Thoracic aorta (tissue), 2 donors: ENCODE data around the gene SGO2. TPM values are rescaled to one million over a fixed set of nuclear protein-coding genes. Genes with fewer than 3 reads are reported as not detected.

ENCODE experiments used
- ATAC-seq: fragments of 150-250 bp; one replicate; pipeline ENCODE4 v1.8.0; 2017; ENCODE audit warnings: low read depth; ENCODE audit not compliant: insufficient number of reproducible peaks, low FRiP score
- DNase-seq: peaks from one replicate; pipeline ENCODE4 v3.0.0-alpha.2; 2020; ENCODE audit warnings: low spot score
- H3K27ac ChIP-seq, 2 donors: fragments of 200-600 bp; sonication (generic); 1 replicate in 1 of 2; 2 replicates in 1 of 2; pipeline ENCODE4 v1.5.1; 2016; ENCODE audit warnings: mild to moderate bottlenecking in 2 of 2, moderate library complexity in 2 of 2
- H3K27me3 ChIP-seq: fragments of 200-600 bp; sonication (generic); replicated peaks from 2 replicates; pipeline ENCODE4 v1.6.0; 2016; ENCODE audit warnings: mild to moderate bottlenecking; ENCODE audit not compliant: insufficient read depth
- H3K36me3 ChIP-seq: fragments of 200-600 bp; sonication (generic); one replicate; pipeline ENCODE4 v1.5.1; 2016
- H3K4me1 ChIP-seq, 2 donors: fragments of 200-600 bp; sonication (generic); 1 replicate in 1 of 2; 2 replicates in 1 of 2; pipeline versions ENCODE4 v1.5.1 to v1.6.0; 2016; ENCODE audit warnings: low read depth in 2 of 2, mild to moderate bottlenecking in 1 of 2; ENCODE audit not compliant: control insufficient read depth in 1 of 2
- H3K4me3 ChIP-seq: fragments of 200-600 bp; sonication (generic); 2 replicates; pipeline ENCODE4 v1.5.1; 2016; ENCODE audit warnings: mild to moderate bottlenecking
- H3K9me3 ChIP-seq: fragments of 200-600 bp; sonication (generic); 2 replicates; pipeline ENCODE4 v1.5.1; 2016
- total RNA-seq, 2 donors: library from RNA; depleted of rRNA; stranded (reverse); fragments of >200 nt; gene quantifications; one replicate each; pipeline versions ENCODE4 v1.1.0 to v1.2.3, GENCODE V29; 2016
- TF ChIP-seq, protein P1 (sequence below): fragments of 200-600 bp; sonication (generic); IDR thresholded peaks from one replicate; pipeline ENCODE4 v1.5.1; 2019; ENCODE audit warnings: antibody characterized with exemption

The SGO2 gene
- total RNA-seq, 2 donors from 2014 or later = 0.54 to 2.6 TPM

GRCh38 chr2:200506679-200507078 is 19.3 kb upstream of the SGO2 start:
- Histone ChIP-seq H3K36me3 (no peaks in the 10 kb centered on the region), H3K27ac (no peak overlapping the region), H3K9me3 (no peaks in the 10 kb centered on the region), H3K27me3 (no peaks in the 10 kb centered on the region), H3K4me3 (no peak overlapping the region), H3K4me1 (peaks cover 4 to 16% of the 10 kb centered on the region in 2 donors)
- DNase-seq (no peak), ATAC-seq (no peak)
- TF ChIP-seq, protein P1, sequence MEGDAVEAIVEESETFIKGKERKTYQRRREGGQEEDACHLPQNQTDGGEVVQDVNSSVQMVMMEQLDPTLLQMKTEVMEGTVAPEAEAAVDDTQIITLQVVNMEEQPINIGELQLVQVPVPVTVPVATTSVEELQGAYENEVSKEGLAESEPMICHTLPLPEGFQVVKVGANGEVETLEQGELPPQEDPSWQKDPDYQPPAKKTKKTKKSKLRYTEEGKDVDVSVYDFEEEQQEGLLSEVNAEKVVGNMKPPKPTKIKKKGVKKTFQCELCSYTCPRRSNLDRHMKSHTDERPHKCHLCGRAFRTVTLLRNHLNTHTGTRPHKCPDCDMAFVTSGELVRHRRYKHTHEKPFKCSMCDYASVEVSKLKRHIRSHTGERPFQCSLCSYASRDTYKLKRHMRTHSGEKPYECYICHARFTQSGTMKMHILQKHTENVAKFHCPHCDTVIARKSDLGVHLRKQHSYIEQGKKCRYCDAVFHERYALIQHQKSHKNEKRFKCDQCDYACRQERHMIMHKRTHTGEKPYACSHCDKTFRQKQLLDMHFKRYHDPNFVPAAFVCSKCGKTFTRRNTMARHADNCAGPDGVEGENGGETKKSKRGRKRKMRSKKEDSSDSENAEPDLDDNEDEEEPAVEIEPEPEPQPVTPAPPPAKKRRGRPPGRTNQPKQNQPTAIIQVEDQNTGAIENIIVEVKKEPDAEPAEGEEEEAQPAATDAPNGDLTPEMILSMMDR = no peak

DNA sequence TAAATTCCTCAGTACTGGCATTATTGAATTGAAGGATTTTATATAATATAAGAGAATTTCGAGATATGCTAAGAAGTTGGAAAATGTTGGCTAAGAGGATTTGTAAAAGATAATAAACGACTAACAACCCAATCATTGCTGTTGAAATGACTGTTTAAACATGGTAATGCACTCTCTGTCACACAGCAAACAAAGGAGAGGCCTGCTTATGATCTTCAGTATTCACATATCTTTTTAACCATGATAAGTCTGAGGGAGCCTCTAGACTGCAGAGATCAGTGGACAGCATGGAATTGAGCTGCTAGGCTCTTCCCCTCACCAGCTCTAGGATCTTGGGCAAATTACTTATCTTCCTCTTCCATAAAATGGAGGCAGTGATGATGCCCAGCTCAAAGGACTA is 18.8 kb upstream of the SGO2 start:
- no peak overlapping the region for H3K4me3 ChIP-seq
- H3K9me3 ChIP-seq = no peaks in the 10 kb centered on the region
- H3K4me1 ChIP-seq = peaks cover 4 to 16% of the 10 kb centered on the region in 2 donors
- no peaks in the 10 kb centered on the region for H3K36me3 ChIP-seq
- TF ChIP-seq, protein P1 = no peak
- no peak overlapping the region for H3K27ac ChIP-seq
- DNase-seq (no peak), ATAC-seq (no peak)
- no peaks in the 10 kb centered on the region for H3K27me3 ChIP-seq

DNA sequence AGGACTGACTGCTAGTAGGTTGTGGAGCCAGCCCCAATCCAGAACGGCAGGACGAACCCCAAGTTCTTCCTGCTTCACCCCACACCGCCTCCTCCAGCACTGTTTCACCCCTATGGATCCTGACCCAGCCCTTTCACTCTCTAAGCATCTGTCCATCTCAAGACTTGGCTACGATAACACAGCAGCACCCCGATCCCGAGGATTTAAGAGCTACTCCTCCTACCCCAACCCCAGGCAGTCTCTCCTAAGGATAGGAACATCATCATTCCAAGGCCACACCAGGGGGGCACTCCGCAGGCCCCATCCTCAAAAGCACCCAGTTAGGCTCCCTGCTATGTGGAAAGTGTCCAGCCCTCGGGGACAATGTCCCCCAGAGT is 16.8 kb upstream of the SGO2 start:
- Histone ChIP-seq H3K4me1 (peaks cover 4 to 16% of the 10 kb centered on the region in 2 donors), H3K27me3 (no peaks in the 10 kb centered on the region), H3K4me3 (peak overlapping the region; percentile 82), H3K36me3 (no peaks in the 10 kb centered on the region), H3K27ac (peak overlapping the region; percentile 78 to 80), H3K9me3 (no peaks in the 10 kb centered on the region)
- DNase-seq (no peak), ATAC-seq (no peak)
- TF ChIP-seq, protein P1 = no peak

- no peaks in the 10 kb centered on the region for H3K36me3 ChIP-seq
- H3K9me3 ChIP-seq = no peaks in the 10 kb centered on the region
- peak; percentile 67 for ATAC-seq
- no peaks in the 10 kb centered on the region for H3K27me3 ChIP-seq
- H3K4me1 ChIP-seq = peaks cover 4 to 16% of the 10 kb centered on the region in 2 donors
- TF ChIP-seq, protein P1 = peak; percentile 80
- peak within 1 kb of the TSS; percentile 82 for H3K4me3 ChIP-seq
- peak within 1 kb of the TSS; percentile 78 to 80 for H3K27ac ChIP-seq
- peak; percentile 65 for DNase-seq
Observed at GRCh38 chr2:200509612-200510433, 16.2 kb upstream of the SGO2 start, which contains the start of gene KCTD18. Gene KCTD18, minus strand, starts transcription at chr2:200510068. Its CDS starts 3,052 bp downstream, at chr2:200507016.

GRCh38 chr2:200515155-200515554 is 10.9 kb upstream of the SGO2 start:
- H3K9me3 ChIP-seq = no peaks in the 10 kb centered on the region
- peaks cover 0 to 5% of the 10 kb centered on the region in 2 donors for H3K4me1 ChIP-seq
- DNase-seq (no peak), ATAC-seq (no peak)
- H3K4me3 ChIP-seq = no peak overlapping the region
- H3K27me3 ChIP-seq = no peaks in the 10 kb centered on the region
- H3K27ac ChIP-seq = no peak overlapping the region
- TF ChIP-seq, protein P1 = no peak
- H3K36me3 ChIP-seq = no peaks in the 10 kb centered on the region
